KG1 (cell line): ENCODE results near the gene CFL1.
"Not testable (repeated sequence)": the region's sequence is repeated elsewhere in the genome, so short reads cannot be mapped to it uniquely, and the experiment has no call there.

ENCODE experiments used
- DNase-seq: peaks from one replicate; lab custom pipeline; 2025; lab: John Stamatoyannopoulos, UW

The CFL1 gene

DNA sequence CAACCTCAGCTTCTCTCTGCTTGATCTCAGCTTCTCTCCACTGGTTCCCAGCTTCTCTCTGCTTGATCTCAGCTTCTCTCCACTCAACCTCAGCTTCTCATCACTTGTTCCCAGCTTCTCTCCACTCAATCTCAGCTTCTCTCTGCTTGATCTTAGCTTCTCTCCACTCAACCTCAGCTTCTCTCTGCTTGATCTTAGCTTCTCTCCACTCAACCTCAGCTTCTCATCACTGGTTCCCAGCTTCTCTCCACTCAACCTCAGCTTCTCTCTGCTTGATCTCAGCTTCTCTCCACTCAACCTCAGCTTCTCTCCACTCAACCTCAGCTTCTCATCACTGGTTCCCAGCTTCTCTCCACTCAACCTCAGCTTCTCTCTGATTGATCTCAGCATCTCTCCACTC lies 25.7 kb downstream of the CFL1 start:
- not testable (repeated sequence) for DNase-seq

DNA sequence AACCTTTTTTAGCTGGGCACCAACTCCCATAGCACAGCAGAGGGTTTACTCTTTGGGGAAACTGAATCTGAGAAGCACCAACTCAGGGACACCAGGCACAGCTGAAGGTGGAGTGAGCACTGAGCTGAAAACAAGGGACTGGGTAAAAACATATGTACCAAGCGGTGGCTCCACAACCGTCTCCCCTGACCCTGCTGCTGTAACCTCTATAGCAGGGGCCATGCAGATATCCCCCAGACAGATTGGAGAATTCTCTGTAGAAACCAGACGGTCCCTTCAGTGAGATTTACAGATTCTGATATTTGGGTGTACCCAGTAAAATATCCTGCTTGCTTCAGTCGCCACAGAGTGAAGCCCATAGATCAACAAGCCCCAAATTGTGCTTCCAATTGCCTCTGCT lies 28.5 kb downstream of the CFL1 start:
- DNase-seq: no peak

DNA sequence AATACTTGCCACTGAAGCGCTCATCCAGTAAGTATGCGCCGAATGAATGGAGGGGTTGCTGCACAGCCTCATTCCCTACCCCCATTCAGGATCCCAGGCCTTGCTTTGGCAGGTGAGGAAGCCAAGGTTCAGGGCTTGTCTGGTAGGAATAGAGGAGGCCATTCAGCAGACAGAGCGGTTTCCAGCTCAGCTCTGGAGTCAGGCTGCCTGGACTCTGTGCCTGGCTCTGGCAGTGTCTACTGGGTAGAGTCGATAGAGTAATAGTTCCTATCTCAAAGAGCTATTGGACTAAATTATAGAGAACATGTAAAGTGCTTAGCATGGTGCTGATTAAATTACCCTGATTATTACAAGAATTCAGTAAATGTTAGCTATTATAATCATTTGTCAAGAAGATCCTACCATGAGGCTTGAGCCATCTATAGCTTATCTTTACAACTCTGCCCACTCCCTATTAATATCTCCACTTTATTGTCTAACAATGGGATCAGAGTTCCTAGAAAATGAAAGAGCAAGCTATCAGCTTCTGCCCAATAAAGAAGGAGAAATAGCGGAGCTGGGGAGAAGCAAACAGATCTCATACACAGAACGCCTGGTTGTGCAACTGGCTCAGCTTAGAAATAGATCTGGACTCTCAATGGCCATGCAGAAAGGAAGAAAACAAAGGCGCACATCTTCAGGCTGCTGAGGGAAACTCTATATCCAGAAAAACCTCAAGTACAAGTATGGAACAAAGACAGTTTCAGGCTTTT lies 30.8 kb downstream of the CFL1 start:
- no peak for DNase-seq

DNA sequence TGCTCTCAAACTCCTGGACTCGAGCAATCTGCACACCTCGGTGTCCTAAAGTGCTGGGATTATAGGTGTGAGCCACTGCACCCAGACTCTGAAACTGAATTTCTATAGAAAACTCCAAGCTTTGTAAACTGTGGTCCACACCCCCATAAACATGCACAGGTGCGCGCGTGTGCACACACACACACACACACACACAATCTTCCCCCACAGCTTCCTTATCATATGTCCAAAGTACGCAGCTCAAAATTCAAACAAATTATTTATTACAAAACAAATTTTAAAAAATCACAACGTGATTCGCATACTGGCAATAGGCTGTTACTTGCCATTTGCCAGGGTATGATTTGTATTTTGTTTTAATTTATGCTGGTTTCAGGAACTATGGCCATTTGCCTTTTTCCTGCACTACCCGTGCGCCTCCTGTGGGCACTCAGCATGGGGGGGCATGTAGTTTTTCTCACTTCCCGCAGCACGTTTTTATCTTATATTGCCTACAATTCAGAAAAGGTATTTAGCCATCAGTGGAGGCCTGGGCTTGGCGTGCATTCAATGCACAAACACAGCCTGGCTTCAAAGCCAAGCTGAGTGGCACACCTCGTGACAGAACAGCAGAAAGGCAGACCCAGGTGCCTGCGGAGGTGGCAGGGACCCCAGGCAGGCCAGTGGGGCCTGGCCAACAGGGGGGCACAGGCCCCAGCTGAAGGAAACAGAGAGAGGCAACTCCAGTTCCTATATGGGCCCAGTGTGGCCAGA lies 35.0 kb downstream of the CFL1 start:
- no peak for DNase-seq

DNA sequence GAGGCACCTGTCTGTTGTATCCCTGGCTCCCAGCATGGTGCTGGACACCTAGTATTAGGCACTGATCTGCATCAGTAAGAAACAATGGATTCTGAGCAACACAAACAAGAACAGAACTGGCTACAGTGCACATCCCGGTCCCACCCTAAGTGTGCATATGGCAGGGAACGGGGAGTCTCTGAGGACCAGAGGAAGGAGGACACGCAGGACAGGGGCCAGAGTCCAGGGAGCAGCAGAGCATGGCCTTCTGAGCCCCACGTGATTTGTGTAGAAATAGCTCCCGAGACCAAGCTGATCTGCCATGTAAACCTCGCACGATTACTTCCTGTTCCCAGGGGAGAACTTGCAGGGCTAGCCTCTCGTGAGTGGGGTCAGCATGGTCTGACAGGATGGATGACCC lies 36.9 kb downstream of the CFL1 start:
- DNase-seq: no peak

DNA sequence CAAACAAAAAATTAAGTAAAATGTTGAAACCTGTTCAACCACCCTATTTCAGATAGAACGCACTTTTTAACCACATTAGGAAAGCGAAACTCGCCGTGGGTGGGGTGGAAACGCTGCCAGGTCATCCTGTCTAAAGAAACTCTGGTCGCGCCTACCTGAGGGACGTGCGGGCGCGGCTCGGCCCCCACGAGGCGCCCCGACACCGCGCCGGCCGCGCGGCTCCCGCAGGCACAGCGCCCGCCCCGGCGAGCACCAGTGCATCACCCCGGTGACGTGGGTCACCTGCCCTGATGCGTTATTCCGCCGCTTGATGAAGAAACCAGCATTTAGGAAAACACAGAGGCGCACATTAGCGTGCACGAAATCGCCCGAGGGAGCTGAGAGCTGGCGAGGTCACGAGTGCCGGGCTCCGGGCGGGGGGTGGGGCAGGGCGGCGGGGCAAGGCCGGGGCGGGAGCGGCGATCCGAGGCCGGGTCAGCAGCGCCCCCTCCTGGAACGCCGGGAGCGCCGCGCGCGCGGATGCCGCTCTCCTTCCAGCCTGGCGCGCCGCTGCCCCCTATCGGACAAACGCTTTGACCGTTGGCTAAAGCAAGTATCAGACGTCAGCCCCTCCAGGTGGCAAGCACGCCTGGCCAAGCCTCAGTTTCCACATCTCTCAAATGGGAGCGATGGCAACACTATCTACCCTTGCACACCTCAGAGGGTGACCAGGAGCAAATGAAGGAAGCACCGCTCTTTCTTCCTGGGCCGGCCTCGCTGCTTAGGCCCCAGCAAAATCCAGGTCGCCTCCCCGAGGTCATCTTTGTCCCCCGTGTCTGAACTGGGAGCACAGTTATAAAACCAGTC lies 39.9 kb downstream of the CFL1 start:
- peak; percentile 90 for DNase-seq

DNA sequence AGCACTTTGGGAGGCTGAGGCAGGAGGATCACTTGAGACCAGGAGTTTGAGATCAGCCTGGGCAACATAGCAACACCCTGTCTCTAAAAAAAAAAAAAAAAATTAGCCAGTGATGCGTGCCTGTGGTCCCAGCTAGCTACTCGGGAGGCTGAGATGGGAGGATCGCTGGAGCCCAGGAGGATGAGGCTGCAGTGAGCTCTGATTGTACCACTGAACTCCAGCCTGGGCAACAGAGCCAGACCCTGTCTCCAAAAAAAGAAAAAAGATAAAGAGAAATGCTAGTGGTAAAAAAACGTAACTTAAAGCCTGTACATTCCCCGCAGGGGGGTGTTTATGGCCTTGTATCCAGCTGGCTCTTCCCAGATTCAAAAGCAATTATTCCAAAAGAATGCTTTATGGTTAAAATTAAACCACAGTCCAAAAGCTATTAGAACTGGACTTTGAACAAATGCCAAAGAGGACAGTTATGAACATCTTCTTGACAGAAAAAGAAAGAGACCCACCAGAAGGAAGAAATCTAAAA lies 40.6 kb downstream of the CFL1 start:
- no peak for DNase-seq

DNA sequence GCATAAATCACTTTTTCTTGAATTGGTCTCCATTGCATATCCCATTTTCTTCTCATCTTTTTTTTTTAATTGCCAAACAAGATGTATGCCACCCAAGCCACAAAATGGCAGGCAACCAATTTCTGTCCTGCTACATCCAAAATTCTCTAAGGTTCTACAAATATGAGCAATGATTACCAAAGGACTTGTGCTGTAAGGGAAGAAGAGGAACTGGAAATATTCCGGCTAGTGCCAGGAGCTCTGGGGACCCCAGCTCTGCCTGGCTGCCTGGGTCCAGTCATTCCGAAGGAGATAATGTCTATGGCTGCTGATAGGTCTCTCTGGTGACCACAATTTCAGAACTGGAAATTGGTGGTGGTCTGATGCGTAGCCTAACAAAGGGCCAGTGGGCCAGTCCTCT lies 41.3 kb downstream of the CFL1 start:
- DNase-seq: no peak

DNA sequence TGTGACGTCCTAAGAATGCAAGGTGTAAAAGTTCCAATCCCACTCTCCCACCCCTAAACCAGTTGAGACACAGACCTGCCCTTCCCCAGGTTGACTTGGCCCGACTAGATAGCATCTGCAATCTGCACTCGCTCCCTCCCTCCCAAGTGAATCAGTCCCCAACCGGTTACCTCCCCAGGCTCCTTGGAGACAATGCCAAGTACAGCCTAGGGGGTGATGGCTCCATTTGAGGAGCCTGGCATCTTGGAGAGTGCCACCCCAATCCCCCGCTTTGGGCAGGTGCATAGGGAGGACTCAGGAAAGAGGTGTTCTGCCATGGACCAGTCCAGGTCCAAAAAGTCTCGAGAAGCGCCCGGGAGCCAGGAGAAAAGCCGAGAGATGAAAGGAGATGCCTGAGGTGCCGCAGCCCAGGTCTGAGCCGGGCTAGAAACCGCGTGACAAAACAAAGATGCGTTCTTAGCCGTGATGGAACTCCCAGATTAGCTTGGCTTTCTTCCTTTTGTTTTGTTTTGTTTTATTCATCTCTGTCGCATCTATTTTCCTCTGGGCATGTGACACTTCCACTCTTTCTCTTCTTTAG lies 42.9 kb downstream of the CFL1 start:
- DNase-seq: no peak

DNA sequence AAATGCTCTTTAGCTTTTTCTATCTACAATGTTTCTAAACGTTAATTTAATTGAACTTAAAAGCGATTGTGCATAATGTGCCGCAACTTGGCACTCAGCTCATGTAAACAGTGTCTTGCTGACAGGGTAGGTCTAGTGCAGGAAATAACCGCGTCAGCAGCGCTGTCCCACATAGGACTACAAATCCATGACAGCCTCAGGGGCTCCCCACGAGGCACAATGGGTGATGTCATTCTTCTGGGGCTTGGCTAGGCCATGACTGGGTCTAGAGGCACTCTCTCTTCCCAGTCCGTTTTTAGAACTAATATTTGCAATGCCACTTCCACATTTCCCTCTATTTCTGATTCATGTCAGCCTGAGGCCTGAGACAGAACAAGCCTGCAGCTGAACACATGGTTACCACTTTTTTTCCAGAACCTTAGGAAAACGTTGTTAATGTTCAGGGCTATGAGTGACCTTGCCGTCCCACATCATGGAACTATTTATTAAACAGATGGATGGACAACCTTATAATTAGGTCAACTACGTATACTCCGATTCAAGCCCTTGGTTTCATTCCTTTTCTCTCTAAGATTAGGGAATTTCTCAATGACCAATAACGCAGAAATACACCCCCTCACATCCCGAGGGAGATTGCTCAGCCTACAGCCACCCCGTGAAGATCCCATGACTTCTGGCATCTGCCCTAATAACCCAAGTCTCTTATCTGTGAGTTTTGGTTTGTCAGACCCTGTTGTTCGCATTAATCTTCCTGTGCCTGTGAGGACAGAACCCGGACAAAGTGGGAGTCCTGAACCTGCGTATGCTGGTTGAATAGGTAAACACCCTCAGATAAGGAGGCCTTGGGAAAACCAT lies 43.6 kb downstream of the CFL1 start:
- no peak for DNase-seq

DNA sequence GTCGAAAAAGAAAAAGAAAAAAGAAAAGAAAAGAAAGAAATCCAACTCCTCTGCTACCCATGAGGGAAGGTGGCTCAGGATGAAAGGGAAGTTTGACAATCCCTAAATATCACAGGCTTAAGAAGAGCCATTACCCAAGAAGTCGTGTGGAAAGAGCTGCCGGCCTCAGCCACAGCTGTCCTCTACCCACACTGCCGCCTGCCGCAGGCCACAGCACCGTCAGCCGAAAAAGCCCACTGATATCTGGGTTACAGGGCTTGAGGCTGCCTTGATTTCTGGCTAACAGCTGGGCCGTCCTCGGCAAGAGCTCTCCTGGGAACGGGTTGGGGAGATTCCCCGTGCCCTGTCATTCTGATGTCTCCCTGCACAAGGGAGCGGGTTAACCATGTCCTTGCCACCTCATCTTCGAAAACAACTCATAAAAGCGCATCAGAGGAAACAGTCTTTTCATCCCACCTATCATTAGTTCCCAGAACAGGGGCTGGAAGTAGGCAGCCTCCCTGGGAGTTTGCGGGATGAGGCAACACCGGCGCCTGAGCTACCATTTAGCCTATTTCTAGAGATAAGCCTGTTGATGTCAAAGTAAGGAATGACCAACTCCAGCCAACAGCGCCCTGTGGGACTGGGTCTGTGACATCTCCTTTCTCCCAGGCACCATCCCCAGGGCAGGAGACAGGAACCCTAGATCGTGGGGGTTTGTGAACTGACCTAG lies 46.1 kb downstream of the CFL1 start:
- no peak for DNase-seq

DNA sequence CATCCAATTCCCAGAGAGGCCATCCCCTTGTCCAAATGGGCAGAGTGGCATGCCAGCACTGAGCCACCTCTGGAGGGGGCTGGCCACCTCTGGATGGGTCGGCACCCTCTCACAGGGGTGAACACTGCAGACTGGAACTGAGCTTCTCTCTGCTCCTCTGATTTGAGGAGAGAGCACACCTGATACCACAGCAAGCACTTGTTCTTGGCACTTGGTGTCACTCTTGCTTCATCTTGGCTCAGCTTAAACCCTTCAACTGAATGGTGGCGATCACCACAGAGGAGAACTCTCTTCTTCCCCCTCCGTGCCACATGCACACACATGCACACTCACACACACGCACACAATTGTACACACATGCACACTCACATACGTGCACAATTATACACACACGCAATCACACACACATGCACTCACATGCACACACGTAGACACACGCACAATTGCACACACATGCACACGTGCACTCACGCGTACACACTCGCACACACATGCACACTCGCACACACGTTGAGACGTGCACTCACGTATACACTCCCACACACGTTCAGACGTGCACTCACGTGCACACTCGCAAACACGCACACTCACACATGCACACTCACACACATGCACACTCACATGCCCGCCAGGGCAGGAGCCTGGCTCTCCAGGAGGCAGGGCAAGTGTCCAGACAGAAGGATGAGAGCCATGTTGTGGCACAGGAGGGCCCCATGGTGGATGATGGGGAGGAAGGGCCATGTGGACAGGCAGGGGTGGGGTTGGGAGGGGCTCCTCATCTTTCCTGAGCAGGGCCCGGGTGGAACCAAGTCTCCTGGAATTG lies 47.7 kb downstream of the CFL1 start:
- DNase-seq: no peak

DNA sequence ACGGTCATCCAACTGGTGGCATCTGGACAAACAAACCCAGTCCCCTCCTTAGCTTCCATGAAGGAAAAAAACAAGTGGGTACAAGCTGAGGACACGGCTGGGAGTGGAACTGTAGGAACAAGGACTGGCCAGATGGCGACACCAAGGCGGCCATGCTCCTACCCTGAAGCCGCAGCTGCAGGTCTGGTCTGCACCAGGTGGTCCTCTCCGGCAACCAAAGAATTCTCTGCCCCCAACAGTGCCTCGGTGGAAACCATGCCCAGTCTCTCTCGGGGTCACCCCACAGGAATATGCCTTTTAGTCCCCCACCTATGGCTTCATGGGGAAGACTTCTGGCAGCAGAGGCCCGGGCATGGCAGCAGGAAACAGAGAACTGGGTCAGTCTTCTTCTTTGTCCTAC lies 48.5 kb downstream of the CFL1 start:
- DNase-seq: no peak

DNA sequence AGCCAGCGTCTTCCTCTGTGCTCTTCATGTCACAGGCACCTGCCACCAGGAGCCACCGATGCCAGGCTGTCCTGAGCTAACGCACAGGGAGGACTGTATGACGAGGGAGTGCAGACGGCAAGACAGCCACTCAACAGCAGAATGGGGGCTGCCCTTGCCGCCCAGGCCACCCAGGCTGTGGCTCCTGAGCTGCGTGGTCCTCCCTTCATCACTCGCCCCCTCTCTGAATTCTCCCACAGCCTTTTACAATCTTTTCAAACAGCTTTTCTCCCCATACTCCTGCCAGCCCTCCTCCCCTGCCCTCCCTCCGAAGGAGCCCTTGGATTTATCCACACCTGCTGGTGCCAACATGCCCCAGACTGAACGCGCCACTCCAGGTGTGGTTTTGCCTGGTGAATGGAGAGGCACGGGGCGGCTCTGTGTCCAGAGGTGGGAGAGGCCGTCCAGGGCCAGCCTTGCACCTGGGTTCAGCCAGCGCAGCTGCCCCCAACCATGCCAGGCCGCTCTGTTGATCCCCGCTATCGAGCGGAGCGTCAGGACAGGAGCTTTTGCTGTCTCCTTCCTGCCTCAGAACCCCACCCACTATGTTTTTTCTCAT lies 49.1 kb downstream of the CFL1 start:
- no peak for DNase-seq

DNA sequence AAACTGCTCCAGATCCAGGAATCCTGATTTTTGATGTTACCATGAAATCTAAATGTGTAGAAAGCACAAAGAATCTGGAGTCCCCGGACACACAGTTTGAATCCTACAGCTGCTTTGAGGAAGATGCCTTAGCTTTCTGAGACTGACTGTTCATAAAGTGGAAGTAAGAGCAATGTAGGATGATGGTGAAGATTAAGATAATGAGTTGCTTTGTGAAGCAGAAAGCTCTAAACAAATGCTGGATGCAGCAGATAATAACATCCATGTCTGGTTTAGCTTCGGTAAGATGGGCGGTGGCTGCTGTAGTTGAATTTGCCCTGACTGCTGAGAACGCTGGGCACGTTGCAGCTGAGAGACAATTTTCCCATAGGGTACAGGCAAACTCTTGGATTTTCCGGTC lies 51.0 kb downstream of the CFL1 start:
- no peak for DNase-seq
